Caco-2 (cell line): ENCODE measurements around the gene HOTAIR. TPM values are rescaled to one million over a fixed set of nuclear protein-coding genes. Genes with fewer than 3 reads are reported as not detected.
A peak's percentile ranks its signal among the peaks of the same experiment; 100 is the strongest.

Experiments
- BruUV-seq: library from RNA; stranded (reverse); fragments of 400-500 nt; replicated peaks from 2 replicates; lab custom pipeline; 2021; lab: Mats Ljungman, UMichigan
- CTCF ChIA-PET: fragments of 300-600 bp; sonication (Branson Sonifier 250); formaldehyde crosslinking; loops from one replicate; lab custom pipeline; 2022; ENCODE audit warnings: antibody characterized with exemption; lab: Charles Lee
- POLR2A ChIA-PET: fragments of 300-600 bp; sonication (Branson Sonifier 250); formaldehyde crosslinking; loops from one replicate; lab custom pipeline; 2022; ENCODE audit warnings: antibody characterized with exemption; lab: Charles Lee
- DNase-seq, 2 experiments: peaks; one replicate each; pipeline versions ENCODE4 v3.0.0 to v3.0.0-alpha.2; 2020 to 2022
- H3K27me3 ChIP-seq: replicated peaks from 2 replicates; pipeline ENCODE4 v1.6.0; 2011; ENCODE audit warnings: low read length; ENCODE audit not compliant: control insufficient read depth, insufficient read depth
- H3K36me3 ChIP-seq: 2 replicates; pipeline ENCODE4 v1.5.1; 2011; ENCODE audit warnings: low read length; ENCODE audit not compliant: control insufficient read depth, insufficient read depth
- H3K4me1 ChIP-seq: fragments of 250-450 bp; sonication (Bioruptor Pico); 2 replicates; pipeline ENCODE4 v1.5.1; 2020; ENCODE audit warnings: mild to moderate bottlenecking
- H3K4me3 ChIP-seq: 2 replicates; pipeline ENCODE4 v1.5.1; 2011; ENCODE audit warnings: low read depth, mild to moderate bottlenecking, control low read depth, low read length
- H3K9me3 ChIP-seq: fragments of 250-450 bp; sonication (Bioruptor Pico); 2 replicates; pipeline ENCODE4 v1.5.1; 2020; ENCODE audit warnings: mild to moderate bottlenecking, moderate library complexity
- H3K27ac Mint-ChIP-seq: one replicate; pipeline ENCODE4 v1.8.0; 2022; ENCODE audit warnings: mixed read lengths; ENCODE audit not compliant: unreplicated experiment
- H3K27me3 Mint-ChIP-seq: one replicate; pipeline ENCODE4 v1.8.0; 2022; ENCODE audit warnings: mixed read lengths; ENCODE audit not compliant: insufficient read depth, unreplicated experiment
- H3K36me3 Mint-ChIP-seq: one replicate; pipeline ENCODE4 v1.8.0; 2022; ENCODE audit warnings: mild to moderate bottlenecking, mixed read lengths; ENCODE audit not compliant: insufficient read depth, unreplicated experiment
- H3K4me1 Mint-ChIP-seq: one replicate; pipeline ENCODE4 v1.8.0; 2022; ENCODE audit warnings: low read depth, mixed read lengths; ENCODE audit not compliant: unreplicated experiment
- H3K4me3 Mint-ChIP-seq: one replicate; pipeline ENCODE4 v1.8.0; 2022; ENCODE audit warnings: mild to moderate bottlenecking, moderate library complexity, mixed read lengths; ENCODE audit not compliant: unreplicated experiment
- H3K9me3 Mint-ChIP-seq: one replicate; pipeline ENCODE4 v1.8.0; 2022; ENCODE audit warnings: mixed read lengths; ENCODE audit not compliant: unreplicated experiment
- intact Hi-C: fragments of 100-400 bp; cut with micrococcal nuclease; formaldehyde crosslinking; loops from one replicate; pipeline ENCODE4 v1.10.0; 2022; ENCODE audit not compliant: unreplicated experiment
- total RNA-seq: library from RNA; stranded (reverse); gene quantifications from 2 replicates; pipeline ENCODE4 v1.2.3, GENCODE V29; 2022
- TF ChIP-seq, protein P1 (sequence below), 2 experiments: fragments of 200-600 bp in 1 of 2; IDR thresholded peaks; 1 replicate in 1 of 2; 2 replicates in 1 of 2; pipeline versions ENCODE4 v1.5.1 to v1.8.0; 2011 to 2022; ENCODE audit warnings: antibody characterized with exemption in 1 of 2, control low read depth in 1 of 2, inconsistent platforms in 1 of 2, low read depth in 1 of 2, low read length in 1 of 2, mild to moderate bottlenecking in 1 of 2, moderate library complexity in 1 of 2; ENCODE audit not compliant: insufficient read depth in 1 of 2, severe bottlenecking in 1 of 2, unreplicated experiment in 1 of 2

HOTAIR gene
- total RNA-seq, 1 experiment from 2014 or later, result 1.9 TPM

DNA sequence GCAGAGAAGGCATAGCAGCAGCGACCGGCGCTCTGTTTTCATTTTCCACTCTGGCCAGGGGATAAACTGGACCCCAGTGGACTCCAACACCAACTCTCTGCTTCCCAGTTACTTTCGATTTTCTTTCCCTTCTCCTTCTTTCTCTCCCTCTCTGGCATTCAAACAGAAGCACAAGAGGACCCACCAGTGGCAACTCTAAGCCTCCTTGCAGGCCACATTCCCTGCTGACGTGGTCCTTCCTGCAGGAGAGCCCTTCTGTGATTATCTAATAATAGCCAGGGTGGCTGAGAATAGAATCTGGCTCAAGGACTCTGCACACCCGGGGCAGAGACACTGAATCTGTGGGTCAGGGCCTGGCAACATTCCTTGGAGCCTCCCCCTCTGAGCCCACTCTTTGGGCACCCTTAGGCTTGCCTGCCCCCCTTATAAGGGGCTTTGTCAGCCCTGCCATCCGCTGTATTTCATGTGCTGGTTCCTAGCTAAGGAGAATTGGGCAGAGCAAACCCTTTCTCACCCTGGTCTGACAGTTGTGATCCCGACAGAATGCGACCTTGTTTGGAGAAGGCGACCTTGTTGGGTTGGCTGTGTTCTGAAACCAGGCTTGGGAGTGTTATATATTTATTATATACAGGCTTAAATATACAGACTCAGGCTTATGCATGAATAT is 45.3 kb upstream of the HOTAIR start:
- H3K4me3 Mint-ChIP-seq, result peak overlapping the region; percentile 9
- H3K27ac Mint-ChIP-seq, result peak overlapping the region; percentile 4
- no peaks in the 10 kb centered on the region for H3K9me3 Mint-ChIP-seq
- no peaks in the 10 kb centered on the region for H3K27me3 ChIP-seq
- CTCF ChIA-PET, result no interaction called here
- no peaks in the 10 kb centered on the region for H3K27me3 Mint-ChIP-seq
- H3K4me1 Mint-ChIP-seq, result peaks cover 14% of the 10 kb centered on the region
- no peaks in the 10 kb centered on the region for H3K36me3 ChIP-seq
- H3K9me3 ChIP-seq, result no peaks in the 10 kb centered on the region
- no TSS peak for BruUV-seq
- TF ChIP-seq, protein P1, sequence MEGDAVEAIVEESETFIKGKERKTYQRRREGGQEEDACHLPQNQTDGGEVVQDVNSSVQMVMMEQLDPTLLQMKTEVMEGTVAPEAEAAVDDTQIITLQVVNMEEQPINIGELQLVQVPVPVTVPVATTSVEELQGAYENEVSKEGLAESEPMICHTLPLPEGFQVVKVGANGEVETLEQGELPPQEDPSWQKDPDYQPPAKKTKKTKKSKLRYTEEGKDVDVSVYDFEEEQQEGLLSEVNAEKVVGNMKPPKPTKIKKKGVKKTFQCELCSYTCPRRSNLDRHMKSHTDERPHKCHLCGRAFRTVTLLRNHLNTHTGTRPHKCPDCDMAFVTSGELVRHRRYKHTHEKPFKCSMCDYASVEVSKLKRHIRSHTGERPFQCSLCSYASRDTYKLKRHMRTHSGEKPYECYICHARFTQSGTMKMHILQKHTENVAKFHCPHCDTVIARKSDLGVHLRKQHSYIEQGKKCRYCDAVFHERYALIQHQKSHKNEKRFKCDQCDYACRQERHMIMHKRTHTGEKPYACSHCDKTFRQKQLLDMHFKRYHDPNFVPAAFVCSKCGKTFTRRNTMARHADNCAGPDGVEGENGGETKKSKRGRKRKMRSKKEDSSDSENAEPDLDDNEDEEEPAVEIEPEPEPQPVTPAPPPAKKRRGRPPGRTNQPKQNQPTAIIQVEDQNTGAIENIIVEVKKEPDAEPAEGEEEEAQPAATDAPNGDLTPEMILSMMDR (IDR thresholded peaks at IDR 0.05; ENCODE audit: insufficient read depth in 1 of 2, low read depth in 1 of 2, low read length in 1 of 2, severe bottlenecking in 1 of 2, unreplicated experiment in 1 of 2), result no peak
- no peak overlapping the region for H3K4me3 ChIP-seq
- H3K4me1 ChIP-seq, result peaks cover 19% of the 10 kb centered on the region
- peaks cover 6% of the 10 kb centered on the region for H3K36me3 Mint-ChIP-seq
- POLR2A ChIA-PET, result no interaction called here
- intact Hi-C loops, result loop anchor here (5.0 kb wide), 1 partner anchor 43 kb away; no protein-coding TSS in a partner anchor
- DNase-seq, result no peak

GRCh38 chr12:54019091-54019811 is 44.5 kb upstream of the HOTAIR start:
- CTCF ChIA-PET, result no interaction called here

GRCh38 chr12:54018468-54018984 is 43.8 kb upstream of the HOTAIR start:
- TF ChIP-seq, protein P1 (IDR thresholded peaks at IDR 0.05; ENCODE audit: insufficient read depth in 1 of 2, low read depth in 1 of 2, low read length in 1 of 2, severe bottlenecking in 1 of 2, unreplicated experiment in 1 of 2), result no peak
- Mint-ChIP-seq H3K27ac (peak overlapping the region; percentile 83), H3K36me3 (peaks cover 6% of the 10 kb centered on the region), H3K27me3 (no peaks in the 10 kb centered on the region), H3K4me3 (peak overlapping the region; percentile 98), H3K9me3 (no peaks in the 10 kb centered on the region), H3K4me1 (peaks cover 21% of the 10 kb centered on the region)
- Histone ChIP-seq H3K4me3 (peak overlapping the region; percentile 58), H3K4me1 (peaks cover 24% of the 10 kb centered on the region), H3K27me3 (no peaks in the 10 kb centered on the region), H3K36me3 (no peaks in the 10 kb centered on the region), H3K9me3 (no peaks in the 10 kb centered on the region)
- intact Hi-C loops, result loop anchor here (5.0 kb wide), 1 partner anchor 41 kb away; no protein-coding TSS in a partner anchor
- TSS peak; percentile 22 for BruUV-seq
- CTCF ChIA-PET, result no interaction called here
- DNase-seq, result no peak
- POLR2A ChIA-PET, result no interaction called here

More at GRCh38 chr12:54019091-54019811, 44.5 kb upstream of the HOTAIR start:
- H3K4me3 ChIP-seq, result no peak overlapping the region
- no peak for DNase-seq
- peaks cover 14% of the 10 kb centered on the region for H3K4me1 Mint-ChIP-seq
- H3K27me3 Mint-ChIP-seq, result no peaks in the 10 kb centered on the region
- H3K27me3 ChIP-seq, result no peaks in the 10 kb centered on the region
- intact Hi-C loops, result loop anchor here (5.0 kb wide), 1 partner anchor 42 kb away; no protein-coding TSS in a partner anchor
- POLR2A ChIA-PET, result no interaction called here
- H3K36me3 ChIP-seq, result no peaks in the 10 kb centered on the region
- TF ChIP-seq, protein P1 (IDR thresholded peaks at IDR 0.05; ENCODE audit: insufficient read depth in 1 of 2, low read depth in 1 of 2, low read length in 1 of 2, severe bottlenecking in 1 of 2, unreplicated experiment in 1 of 2), result no peak
- peaks cover 6% of the 10 kb centered on the region for H3K36me3 Mint-ChIP-seq
- peaks cover 22% of the 10 kb centered on the region for H3K4me1 ChIP-seq
- H3K27ac Mint-ChIP-seq, result peak overlapping the region; percentile 4
- H3K9me3 ChIP-seq, result no peaks in the 10 kb centered on the region
- H3K4me3 Mint-ChIP-seq, result no peak overlapping the region
- no peaks in the 10 kb centered on the region for H3K9me3 Mint-ChIP-seq
- no TSS peak for BruUV-seq
